Measurements from ENCODE around the gene C1GALT1.
"Not testable (repeated sequence)": the region's sequence is repeated elsewhere in the genome, so short reads cannot be mapped to it uniquely, and the experiment has no call there.

The C1GALT1 gene

DNA sequence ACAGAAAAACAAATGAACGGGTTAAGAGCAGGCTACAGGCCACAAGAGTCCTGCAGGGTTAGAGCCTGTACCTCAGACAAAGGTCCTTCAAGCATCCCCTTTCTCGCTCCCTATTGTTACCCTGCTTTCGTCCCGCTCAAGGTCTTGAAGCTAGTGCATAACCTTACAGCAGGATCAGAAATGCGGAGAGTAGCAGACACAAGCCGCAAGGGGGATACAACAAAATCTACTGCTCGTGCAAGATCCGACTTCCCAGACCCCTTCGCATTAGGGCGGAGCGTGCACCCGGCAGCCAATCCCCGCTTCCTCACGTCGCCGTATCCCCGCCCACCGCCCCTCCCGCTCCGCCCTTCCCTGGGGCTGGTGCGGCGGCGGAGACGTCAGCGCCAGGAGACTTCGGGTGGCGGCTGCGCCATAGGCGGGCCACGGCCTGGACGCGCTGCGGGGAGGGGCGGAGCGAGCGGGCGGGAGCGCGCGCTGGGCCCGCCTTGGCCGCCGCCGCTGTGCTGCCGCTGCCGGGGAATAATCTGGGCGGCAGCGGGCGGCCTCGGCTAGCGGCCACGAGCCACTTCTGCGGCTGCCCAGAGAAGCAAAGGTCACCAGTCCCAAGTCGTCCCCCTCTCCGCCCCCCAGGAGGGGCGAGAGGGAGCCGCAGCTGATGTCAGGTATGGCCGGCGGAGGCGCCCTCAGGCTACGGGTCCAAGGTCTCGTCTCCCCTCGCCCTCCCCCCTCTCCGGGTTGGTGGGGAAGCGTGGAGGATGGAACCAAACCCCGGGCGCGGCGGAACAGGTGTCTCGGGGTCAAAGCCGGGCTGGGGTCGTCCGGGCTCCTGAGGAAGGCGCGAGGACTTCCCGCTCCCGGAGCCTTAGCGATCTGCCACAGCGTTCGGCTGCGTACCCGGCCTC is at the start of gene C1GALT1:
TSS of gene C1GALT1 (plus strand) at position 389 of the 905 bp plus-strand sequence. CDS start 51,776 bp downstream, outside the sequence.
- DNase-seq = peak; percentile 98

- no peak for DNase-seq
Measured at GRCh38 chr7:7134046-7134445, 48.3 kb upstream of the C1GALT1 start.

DNA sequence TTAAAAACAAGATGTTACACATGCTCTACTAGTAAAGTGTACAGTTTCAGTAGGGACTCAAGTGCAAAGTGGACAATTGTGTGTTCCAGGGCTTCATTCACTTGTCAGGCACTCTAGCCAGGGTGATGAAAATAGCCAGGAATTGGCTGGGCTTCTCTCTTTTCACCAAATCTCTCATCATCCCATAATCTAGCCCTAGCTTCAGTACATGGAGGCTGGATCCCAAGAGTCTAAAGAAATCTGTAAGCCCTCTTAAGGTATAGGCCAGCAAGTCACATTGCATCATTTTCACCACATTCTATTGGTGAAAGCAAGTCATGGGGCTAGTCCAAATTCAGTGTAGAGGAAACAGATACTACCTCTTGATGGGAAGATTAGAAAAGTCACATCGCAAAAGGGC is 47.3 kb upstream of the C1GALT1 start:
- DNase-seq = no peak

- not testable (repeated sequence) for DNase-seq
Measured at GRCh38 chr7:7135924-7136323, 46.4 kb upstream of the C1GALT1 start.

DNA sequence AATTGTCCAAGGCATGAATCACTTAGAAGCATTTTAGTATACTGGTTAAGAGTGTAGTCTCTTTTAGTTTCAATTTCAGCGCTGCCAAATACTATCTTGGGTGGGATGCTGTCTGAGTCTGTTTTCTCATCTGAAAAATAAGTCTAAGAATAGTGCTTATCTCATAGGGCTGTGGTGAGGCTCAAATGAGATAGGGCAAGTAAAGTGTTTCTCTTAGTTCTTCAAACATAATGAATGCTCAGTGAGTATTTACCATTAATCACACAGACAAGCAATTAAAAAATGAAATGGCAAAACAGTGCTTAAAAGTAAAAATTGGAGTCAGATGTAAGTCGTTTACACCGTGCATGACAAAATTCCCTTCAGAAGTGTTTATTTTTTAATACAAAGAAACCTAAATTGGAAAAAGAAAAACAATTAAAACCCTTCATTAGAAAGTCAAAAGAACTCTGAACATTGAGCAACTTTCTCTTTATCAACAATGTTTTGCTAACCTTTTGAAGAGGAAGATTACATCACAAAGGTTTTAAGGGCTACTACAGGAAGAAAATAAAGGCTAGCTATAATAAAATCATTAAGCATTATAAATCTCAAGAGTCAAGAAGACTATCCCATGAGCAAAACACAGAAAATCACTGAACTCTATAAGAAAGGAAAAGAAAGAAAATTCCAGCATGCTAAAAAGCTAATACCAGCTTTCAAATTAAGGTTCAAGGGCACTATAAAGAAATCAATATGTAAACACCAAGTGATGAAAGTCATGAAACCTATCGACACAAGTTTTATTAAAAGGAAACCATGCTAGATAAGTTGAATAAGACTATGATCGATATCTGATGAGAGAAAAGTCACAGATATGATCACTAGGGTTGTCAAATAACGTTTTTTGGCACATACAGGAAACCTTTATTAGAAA is 45.6 kb upstream of the C1GALT1 start:
- DNase-seq = no peak

DNA sequence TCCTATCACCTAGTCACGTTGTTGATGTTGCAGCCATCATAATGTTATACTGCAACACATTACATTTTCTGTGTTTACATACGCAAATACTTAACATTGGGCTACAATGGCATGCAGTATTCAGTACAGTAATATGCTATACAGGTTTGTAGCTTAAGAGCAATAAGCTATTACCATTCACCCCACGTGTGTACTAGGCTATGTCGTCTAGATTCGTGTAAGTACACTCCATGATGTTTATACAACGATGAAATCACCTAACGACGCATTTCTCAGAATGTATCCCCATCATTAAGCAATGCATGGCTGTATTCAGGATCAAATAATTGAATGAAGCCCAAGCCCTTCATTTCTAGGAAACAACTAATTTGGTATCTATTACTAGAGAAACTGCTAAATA is 43.4 kb upstream of the C1GALT1 start:
- DNase-seq = no peak

GRCh38 chr7:7143404-7143803 is 38.9 kb upstream of the C1GALT1 start:
- not testable (repeated sequence) for DNase-seq

- not testable (repeated sequence) for DNase-seq
Measured at GRCh38 chr7:7145151-7145550, 37.2 kb upstream of the C1GALT1 start.

DNA sequence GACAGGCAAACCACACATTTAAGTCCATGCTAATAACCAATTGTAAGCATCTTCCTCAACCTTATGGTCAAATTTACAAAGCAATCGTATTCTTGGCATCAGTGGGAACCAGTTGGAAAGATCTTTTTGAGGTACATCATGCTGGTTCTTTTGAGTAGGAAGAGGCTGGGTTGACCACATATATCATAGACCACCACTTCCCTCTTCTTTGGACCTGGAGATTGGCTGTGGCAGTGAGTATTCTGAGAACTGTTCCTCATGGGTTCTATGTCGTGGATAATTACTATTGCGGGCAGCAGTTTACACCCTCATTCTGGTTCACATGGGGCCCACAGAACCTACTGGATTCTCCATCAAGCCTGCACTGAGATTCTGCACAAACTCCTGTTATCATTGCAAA is 35.5 kb upstream of the C1GALT1 start:
- no peak for DNase-seq

DNA sequence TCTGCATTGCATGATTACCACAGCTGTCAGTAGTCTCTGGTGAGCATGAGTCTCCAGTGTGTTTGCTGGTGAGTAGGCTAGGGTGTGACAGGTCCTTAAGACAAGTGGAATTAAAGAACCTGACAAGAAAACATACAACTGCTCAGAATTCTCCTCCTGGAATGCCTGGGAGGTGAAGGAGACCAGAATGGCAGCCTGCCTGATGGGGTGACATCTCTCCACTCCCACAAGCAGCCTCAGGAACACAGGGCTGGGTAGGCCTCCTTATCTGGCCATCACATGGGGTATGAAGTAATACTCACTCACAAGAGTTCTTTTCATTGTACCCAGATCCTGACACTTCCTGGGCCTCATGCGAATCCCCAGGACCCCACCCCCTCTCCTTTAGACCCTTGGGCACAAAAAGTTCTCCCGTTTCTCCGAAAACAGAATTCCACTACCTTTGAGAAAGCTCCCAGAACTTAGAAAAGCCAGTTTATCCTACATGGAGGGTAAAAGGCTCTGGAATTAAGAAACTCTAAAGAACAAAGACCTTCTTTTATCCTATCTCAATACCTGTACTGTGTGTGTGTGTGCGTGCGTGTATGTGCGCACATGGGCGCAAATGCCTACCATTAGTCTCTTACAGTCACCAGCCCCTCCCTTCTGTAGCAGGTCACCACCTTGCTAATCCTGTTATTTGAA is 33.4 kb upstream of the C1GALT1 start:
- no peak for DNase-seq

DNA sequence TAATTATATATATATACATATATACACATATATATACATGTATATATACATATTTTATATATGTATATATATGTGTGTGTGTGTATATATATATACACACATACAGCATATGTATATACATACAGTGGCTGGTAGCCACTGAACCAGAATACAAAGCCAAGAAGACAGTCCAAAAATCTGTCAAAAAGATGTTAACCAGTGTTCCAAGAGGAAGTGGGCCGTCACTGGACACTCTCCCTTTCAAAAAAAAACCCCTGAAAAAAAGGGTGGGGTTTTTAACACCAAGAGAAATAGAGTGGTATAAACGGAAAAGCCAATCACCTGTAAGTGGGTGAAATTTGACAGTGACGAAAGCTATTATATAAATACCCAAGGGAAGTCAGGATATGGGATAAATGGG is 31.1 kb upstream of the C1GALT1 start:
- no peak for DNase-seq

DNA sequence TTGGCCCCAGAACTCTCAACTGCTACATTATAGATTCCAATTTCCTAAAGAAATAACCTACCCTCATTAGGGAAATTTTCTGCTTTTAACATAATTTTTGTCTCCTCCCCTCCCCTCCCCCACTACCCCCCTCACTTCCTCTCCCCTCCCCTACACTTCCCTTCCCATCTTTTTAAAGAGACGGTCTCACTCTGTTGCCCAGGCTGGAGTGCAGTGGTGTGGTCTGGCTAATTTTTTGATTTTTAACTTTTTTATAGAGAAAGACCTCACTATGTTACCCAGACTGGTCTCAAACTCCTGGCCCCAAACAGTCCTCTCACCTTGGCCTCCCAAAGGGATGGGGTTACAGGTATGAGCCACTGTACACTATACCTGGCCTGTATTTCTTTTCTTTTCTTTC is 30.5 kb upstream of the C1GALT1 start:
- no peak for DNase-seq

DNA sequence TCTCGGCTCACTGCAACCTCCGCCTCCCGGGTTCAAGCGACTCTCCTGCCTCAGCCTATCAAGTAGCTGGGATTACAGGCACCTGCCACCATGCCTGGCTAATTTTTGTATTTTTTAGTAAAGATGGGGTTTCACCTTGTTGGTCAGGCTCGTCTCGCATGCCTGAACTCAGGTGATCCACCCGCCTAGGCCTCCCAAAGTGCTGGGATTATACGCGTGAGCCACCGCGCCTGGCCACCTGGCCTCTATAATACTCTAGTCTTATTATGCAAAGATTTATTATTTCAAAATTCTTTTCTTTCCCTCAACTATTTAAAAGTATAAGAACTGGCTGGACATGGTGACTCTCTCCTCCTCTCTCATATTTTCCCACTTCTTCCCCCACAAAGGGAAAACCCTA is 30.0 kb upstream of the C1GALT1 start:
- DNase-seq = no peak

DNA sequence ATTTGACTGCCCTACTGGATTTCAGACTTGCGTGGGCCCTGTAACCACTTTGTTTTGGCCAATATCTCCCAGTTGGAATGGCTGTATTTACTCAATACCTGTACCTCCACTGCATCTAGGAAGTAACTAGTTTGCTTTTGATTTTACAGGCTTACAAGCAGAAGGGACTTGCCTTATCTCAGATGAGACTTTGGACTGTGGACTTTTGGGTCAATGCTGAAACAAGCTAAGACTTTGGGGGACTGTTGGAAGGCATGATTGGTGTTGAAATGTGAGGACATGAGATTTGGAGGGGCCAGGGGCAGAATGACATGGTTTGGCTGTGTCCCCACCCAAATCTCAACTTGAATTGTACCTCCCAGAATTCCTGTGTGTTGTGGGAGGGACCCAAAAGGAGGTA is 28.0 kb upstream of the C1GALT1 start:
- DNase-seq = not testable (repeated sequence)

DNA sequence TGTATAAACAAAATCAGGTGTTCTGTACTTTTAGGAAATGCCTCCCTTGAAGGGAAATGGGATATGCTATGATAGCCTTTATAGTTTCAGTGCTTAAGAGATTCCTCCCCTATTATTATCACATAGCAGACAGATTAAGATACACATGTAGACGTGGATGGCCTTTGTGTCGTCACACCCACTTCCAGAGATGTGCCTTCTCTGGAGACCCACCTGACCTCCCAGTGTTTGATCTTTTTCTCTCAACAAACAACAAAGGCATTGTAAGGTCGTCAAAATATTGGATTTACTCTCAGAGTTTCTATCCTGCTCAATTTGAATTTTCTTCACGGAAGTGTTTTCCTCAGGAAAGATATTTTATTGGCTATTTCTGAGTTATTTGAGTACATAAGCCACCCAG is 25.7 kb upstream of the C1GALT1 start:
- no peak for DNase-seq

GRCh38 chr7:7157177-7157886 is 25.0 kb upstream of the C1GALT1 start:
- DNase-seq = no peak

DNA sequence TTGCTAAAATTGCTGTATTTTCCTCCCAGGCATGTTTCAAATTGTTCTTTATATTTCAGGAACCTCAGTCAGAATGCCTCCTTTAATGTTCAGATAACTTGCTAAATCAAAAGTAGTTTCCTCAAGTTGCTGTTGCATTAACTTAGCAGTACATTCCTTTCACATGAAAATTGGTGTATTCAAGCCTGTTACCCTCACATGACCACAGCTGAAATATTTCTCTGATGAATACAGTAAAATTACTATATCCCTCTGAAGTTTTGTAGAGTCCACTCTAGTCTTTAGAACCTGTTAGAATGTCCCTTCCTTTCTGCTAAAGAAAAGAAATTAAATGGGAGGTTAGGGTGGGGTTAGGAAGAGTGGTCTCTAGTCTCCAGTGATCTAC is 24.5 kb upstream of the C1GALT1 start:
- DNase-seq = no peak

GRCh38 chr7:7159063-7159658 is 23.2 kb upstream of the C1GALT1 start:
- no peak for DNase-seq

GRCh38 chr7:7164591-7164990 is 17.8 kb upstream of the C1GALT1 start:
- no peak for DNase-seq

DNA sequence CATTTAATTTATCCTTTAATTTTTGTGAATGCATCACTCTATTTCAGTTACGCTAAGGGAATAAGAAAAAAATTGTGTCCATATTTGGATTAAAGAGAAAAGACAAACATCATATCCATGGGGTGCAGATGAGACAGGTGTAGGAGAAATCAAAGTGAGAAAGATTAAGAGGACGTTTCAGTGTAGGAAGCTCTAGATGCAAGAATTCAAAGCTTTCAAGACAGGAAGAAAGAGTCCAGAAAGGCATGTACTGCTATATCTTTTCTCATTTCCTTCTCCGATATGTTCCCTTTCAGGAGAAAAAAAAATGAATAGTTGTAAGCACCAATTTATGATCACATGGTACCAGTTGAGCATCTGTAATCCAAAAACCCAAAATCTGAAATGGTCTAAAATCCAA is 17.0 kb upstream of the C1GALT1 start:
- DNase-seq = no peak

GRCh38 chr7:7166318-7166717 is 16.0 kb upstream of the C1GALT1 start:
- DNase-seq = no peak

DNA sequence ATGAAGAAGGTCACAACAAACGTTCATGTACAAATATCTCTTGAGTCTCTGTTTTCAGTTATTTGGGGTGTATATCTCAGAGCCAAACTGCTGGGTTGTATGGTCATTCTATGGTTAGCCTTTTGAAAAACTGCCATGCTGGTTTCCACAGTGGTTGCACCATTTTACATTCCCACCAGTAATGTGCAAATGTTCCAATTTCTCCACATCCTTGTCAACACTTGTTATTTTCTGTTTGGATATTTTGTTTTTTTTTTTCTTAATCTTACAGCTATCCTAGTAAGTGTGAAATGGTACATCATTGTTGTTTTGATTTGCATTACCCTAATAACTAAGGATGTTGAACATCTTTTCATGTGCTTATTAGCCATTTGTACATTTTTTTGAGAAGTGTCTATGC is 13.0 kb upstream of the C1GALT1 start:
- no peak for DNase-seq
